BE2C (cell line): ENCODE data around the gene KRTAP5-3.
A peak's percentile ranks its signal among the peaks of the same experiment; 100 is the strongest.

Experiments
- DNase-seq: peaks from one replicate; pipeline ENCODE4 v3.0.0-alpha.2; 2020
- H3K27me3 ChIP-seq: fragments of 250-450 bp; sonication (Bioruptor Pico); 2 replicates; pipeline ENCODE4 v1.5.1; 2020; ENCODE audit warnings: mild to moderate bottlenecking
- H3K36me3 ChIP-seq: fragments of 250-450 bp; sonication (Bioruptor Pico); 2 replicates; pipeline ENCODE4 v1.5.1; 2020; ENCODE audit warnings: mild to moderate bottlenecking
- H3K4me1 ChIP-seq: fragments of 250-450 bp; sonication (Bioruptor Pico); 2 replicates; pipeline ENCODE4 v1.5.1; 2020
- H3K4me3 ChIP-seq: 2 replicates; pipeline ENCODE4 v1.5.1; 2011; ENCODE audit warnings: low read depth, low read length
- H3K9me3 ChIP-seq: fragments of 250-450 bp; sonication (Bioruptor Pico); 2 replicates; pipeline ENCODE4 v1.5.1; 2020
- CTCF ChIP-seq: IDR thresholded peaks from 2 replicates; pipeline ENCODE4 v1.5.1; 2012; ENCODE audit warnings: mild to moderate bottlenecking, low read depth, low read length

Gene KRTAP5-3

GRCh38 chr11:1570896-1571759, 37.1 kb downstream of the KRTAP5-3 start:
- peak; percentile 58 for DNase-seq
- Histone ChIP-seq H3K4me3 (peak overlapping the region; percentile 59), H3K36me3 (no peaks in the 10 kb centered on the region), H3K27me3 (peaks cover 27% of the 10 kb centered on the region), H3K4me1 (peaks cover 3% of the 10 kb centered on the region; the same call in 1 of the 2 replicates), H3K9me3 (no peaks in the 10 kb centered on the region)
- no peak for TF ChIP-seq CTCF

- TF ChIP-seq CTCF: no peak
- no peaks in the 10 kb centered on the region for H3K36me3 ChIP-seq
- peaks cover 27% of the 10 kb centered on the region for H3K27me3 ChIP-seq
- peaks cover 3% of the 10 kb centered on the region; the same call in 1 of the 2 replicates for H3K4me1 ChIP-seq
- H3K9me3 ChIP-seq: no peaks in the 10 kb centered on the region
- no peak for DNase-seq
- peak overlapping the region; percentile 59; the same call in 1 of the 2 replicates for H3K4me3 ChIP-seq
Measured at GRCh38 chr11:1570531-1570895, 37.8 kb downstream of the KRTAP5-3 start.

GRCh38 chr11:1570001-1570453, 38.2 kb downstream of the KRTAP5-3 start:
- Histone ChIP-seq H3K4me1 (peaks cover 3% of the 10 kb centered on the region; the same call in 1 of the 2 replicates), H3K9me3 (no peaks in the 10 kb centered on the region), H3K36me3 (no peaks in the 10 kb centered on the region), H3K27me3 (peaks cover 27% of the 10 kb centered on the region), H3K4me3 (no peak overlapping the region)
- no peak for TF ChIP-seq CTCF
- DNase-seq: no peak

- Histone ChIP-seq H3K4me3 (no peak overlapping the region), H3K36me3 (no peaks in the 10 kb centered on the region), H3K4me1 (peaks cover 7% of the 10 kb centered on the region), H3K27me3 (peaks cover 21% of the 10 kb centered on the region), H3K9me3 (no peaks in the 10 kb centered on the region)
- no peak for TF ChIP-seq CTCF
- DNase-seq: no peak
Measured at GRCh38 chr11:1569251-1569780, 38.9 kb downstream of the KRTAP5-3 start.

- no peaks in the 10 kb centered on the region for H3K36me3 ChIP-seq
- no peak overlapping the region for H3K4me3 ChIP-seq
- no peak for TF ChIP-seq CTCF
- H3K9me3 ChIP-seq: no peaks in the 10 kb centered on the region
- DNase-seq: no peak
- H3K4me1 ChIP-seq: peaks cover 7% of the 10 kb centered on the region
- H3K27me3 ChIP-seq: peaks cover 13% of the 10 kb centered on the region
Measured at GRCh38 chr11:1568441-1568911, 39.8 kb downstream of the KRTAP5-3 start.

GRCh38 chr11:1567721-1568100, 40.6 kb downstream of the KRTAP5-3 start:
- Histone ChIP-seq H3K9me3 (no peaks in the 10 kb centered on the region), H3K36me3 (no peaks in the 10 kb centered on the region), H3K4me3 (no peak overlapping the region), H3K27me3 (peaks cover 5% of the 10 kb centered on the region), H3K4me1 (peaks cover 7% of the 10 kb centered on the region)
- TF ChIP-seq CTCF: no peak
- DNase-seq: no peak
